ENCODE data around the gene BNC1. TPM values are rescaled to one million over a fixed set of nuclear protein-coding genes. Genes with fewer than 3 reads are reported as not detected.

BNC1 gene, protein sequence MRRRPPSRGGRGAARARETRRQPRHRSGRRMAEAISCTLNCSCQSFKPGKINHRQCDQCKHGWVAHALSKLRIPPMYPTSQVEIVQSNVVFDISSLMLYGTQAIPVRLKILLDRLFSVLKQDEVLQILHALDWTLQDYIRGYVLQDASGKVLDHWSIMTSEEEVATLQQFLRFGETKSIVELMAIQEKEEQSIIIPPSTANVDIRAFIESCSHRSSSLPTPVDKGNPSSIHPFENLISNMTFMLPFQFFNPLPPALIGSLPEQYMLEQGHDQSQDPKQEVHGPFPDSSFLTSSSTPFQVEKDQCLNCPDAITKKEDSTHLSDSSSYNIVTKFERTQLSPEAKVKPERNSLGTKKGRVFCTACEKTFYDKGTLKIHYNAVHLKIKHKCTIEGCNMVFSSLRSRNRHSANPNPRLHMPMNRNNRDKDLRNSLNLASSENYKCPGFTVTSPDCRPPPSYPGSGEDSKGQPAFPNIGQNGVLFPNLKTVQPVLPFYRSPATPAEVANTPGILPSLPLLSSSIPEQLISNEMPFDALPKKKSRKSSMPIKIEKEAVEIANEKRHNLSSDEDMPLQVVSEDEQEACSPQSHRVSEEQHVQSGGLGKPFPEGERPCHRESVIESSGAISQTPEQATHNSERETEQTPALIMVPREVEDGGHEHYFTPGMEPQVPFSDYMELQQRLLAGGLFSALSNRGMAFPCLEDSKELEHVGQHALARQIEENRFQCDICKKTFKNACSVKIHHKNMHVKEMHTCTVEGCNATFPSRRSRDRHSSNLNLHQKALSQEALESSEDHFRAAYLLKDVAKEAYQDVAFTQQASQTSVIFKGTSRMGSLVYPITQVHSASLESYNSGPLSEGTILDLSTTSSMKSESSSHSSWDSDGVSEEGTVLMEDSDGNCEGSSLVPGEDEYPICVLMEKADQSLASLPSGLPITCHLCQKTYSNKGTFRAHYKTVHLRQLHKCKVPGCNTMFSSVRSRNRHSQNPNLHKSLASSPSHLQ
- total RNA-seq = 6.1 and 7.9 TPM in 2 replicates

DNA sequence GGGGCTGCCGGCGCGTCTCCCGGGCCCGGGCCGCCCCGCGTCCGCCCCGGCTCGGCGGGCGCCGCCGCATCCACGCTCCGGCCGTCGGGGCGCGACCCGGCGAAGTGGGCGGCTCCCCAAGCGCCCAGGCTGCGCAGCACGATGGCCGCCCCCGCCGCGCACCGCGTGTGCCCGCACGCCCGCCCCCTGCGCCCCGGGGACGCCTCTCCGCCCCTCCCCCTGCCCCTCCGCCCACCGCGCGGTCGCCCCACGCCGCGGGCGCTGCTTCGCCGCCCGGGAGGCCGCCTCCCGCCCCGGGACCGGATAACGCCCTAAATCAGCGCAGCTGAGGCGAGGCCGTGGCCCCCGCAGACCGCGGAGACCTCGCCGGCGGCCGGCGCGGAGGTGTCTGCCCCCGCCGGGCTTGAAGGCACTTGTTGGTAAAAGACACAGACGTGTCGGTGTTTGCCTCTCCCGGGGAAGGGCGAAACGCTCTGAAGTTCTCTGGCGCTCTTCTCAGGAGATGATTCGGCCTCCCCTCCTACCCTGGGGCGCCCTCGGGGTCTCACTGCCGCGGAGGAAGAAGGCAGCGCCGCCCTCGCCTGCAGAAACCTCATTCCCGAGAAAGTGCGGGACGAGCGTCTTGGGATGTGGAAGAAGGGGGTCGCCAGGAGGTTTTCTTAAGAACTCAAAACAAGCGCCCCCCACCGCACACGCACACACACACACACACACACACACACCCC is at the start of gene BNC1:
Gene BNC1, minus strand, starts transcription at position 106 of the 725 bp plus-strand sequence. Its CDS starts 36 bp downstream, at position 70.

DNA sequence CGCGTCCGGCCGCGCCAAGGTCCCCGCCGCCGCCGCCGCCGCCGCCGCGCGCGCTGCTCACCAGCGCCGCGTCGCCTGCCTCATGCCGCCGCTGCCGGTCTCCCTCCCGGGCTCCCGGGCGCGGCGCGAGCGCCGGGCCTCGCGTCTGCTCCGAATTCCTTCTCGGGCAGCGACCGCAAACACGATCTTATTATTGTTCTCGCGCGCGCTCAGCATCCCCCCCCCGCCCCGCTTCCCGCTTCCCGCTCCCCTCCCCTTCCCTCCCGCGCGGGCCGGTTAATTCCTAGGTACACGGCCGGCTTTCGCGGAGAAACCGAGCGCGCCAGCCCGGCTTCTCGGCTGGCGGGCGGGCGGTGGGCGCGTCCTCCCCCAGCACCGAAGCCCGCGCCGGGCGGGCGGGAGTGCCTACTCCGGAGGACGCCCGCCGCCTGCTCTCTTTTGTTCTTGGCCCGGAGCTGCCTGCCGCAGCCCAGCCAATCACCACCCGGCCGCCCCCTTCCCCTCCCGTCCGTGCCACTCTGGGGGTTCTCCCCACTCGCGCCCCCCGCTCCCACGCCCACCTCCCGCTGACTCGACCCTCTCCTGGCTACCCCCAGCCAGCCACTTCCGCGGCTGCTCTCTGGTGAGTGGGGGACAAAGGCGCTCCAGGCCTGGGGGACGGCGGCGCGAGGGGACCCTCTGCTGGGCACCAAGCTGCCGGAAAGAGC is 76.7 kb downstream of the BNC1 start, which contains the start of gene HDGFL3:
Gene HDGFL3, minus strand, starts transcription at position 164 of the 707 bp plus-strand sequence. CDS start 409 bp downstream, outside the sequence.

Other genes starting within 250 kb of the BNC1 start
- 123 and 135 TPM in 2 replicates for gene BTBD1, start 217.4 kb downstream of the BNC1 start, total RNA-seq
- 3.0 and 3.3 TPM in 2 replicates for gene TM6SF1, start 177.0 kb downstream of the BNC1 start, total RNA-seq
- 24.5 and 70.1 TPM in 2 replicates for gene HDGFL3, start 76.8 kb downstream of the BNC1 start, total RNA-seq
- 0.17 and 0.29 TPM in 2 replicates for gene SH3GL3, start 162.7 kb upstream of the BNC1 start, total RNA-seq

All from smooth muscle cell of trachea (primary cell).